Fibroblast of pulmonary artery (primary cell): ENCODE measurements around the gene RASGRF2.

Experiments used
- DNase-seq: peaks from one replicate; pipeline ENCODE4 v3.0.0-alpha.2; 2010; ENCODE audit warnings: low read depth
- H3K4me3 ChIP-seq: replicated peaks from 2 replicates; pipeline ENCODE4 v1.5.1; 2011; ENCODE audit warnings: low read depth, mild to moderate bottlenecking, control low read depth, low read length, moderate library complexity
- CTCF ChIP-seq: IDR thresholded peaks from 2 replicates; pipeline ENCODE4 v1.5.1; 2011; ENCODE audit warnings: mild to moderate bottlenecking, control low read depth, low read length, inconsistent platforms; ENCODE audit errors: missing control alignments

The RASGRF2 gene

GRCh38 chr5:80920333-80920732 is 39.8 kb upstream of the RASGRF2 start:
- H3K4me3 ChIP-seq: no peak overlapping the region
- no peak for DNase-seq
- no peak for TF ChIP-seq CTCF

DNA sequence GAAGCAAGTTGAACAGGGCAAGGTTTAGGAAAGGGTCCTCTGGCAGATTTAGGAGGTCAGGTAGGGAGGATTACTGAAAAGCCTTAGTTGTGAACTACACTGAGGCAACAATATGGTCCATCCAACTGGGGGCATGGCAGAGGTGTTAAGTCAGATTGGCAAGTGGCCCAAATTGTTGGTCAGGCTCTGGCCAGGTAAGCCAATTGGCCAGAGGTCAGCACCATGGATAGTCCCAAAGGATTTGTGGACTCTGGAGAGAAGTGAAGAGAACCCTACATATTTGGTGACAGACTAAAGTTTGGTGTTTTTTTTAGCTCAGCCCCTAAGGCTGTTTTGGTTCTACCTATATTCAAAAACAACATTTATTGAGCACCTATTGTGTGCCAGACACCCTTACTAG is 39.1 kb upstream of the RASGRF2 start:
- no peak for DNase-seq
- TF ChIP-seq CTCF: no peak
- H3K4me3 ChIP-seq: no peak overlapping the region

- no peak for TF ChIP-seq CTCF
- DNase-seq: no peak
- H3K4me3 ChIP-seq: no peak overlapping the region
Measured at GRCh38 chr5:80925931-80926330, 34.2 kb upstream of the RASGRF2 start.

DNA sequence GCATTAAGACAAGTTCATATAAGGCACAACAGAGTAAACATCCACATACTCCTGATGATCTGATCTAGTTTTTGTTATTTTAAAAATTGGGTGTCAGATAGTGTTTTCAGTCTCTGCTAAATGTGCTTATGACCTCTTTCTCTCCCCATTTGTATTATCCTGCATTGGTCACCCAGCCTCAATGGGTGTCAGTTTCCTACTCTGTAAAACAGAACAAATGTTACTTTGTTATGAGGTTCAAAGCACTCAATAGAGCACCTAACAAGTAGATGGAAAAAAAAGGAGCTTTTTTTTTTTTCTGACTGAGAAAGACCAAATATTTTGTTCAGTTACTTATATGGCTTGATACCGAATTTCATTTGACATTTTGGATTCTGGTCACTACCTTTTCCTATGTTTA is 33.6 kb upstream of the RASGRF2 start:
- TF ChIP-seq CTCF: no peak
- H3K4me3 ChIP-seq: no peak overlapping the region
- no peak for DNase-seq

DNA sequence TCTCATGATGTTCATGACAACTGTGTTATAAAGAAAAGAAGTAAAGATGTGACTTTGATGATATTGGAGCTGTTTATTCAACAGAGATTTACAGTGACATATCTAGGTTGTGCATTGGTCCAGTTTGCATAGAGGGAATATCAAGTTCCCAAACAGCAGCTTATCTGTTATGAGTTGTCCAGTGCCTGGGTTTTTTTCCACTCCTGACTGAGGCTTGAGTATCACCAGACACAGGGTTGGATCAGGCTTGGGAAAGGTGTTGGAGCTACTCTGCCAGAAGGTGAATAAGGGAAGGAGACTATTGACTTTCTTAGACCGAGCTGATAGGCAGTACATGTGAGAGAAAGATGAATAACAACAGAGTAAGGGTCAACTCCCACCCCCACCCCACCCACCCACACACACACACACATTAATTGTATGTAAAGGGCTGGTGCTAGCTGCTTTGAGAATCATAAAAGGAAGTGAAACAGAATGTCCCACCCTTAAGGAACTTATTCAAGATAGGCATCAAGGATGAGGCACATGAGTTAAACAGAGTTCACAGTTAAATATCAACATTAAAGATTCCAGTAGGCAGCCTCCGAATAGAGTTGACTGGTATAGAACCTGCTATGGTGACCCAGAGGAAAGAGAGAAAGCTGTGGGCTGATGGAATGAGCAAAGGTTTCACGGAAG is 33.0 kb upstream of the RASGRF2 start:
- DNase-seq: no peak
- H3K4me3 ChIP-seq: no peak overlapping the region
- TF ChIP-seq CTCF: no peak

- no peak for DNase-seq
- no peak overlapping the region for H3K4me3 ChIP-seq
- no peak for TF ChIP-seq CTCF
Measured at GRCh38 chr5:80928073-80928472, 32.1 kb upstream of the RASGRF2 start.

GRCh38 chr5:80930940-80931339 is 29.2 kb upstream of the RASGRF2 start:
- DNase-seq: no peak
- TF ChIP-seq CTCF: no peak
- no peak overlapping the region for H3K4me3 ChIP-seq
